Left ventricle myocardium inferior (tissue), 1 donor: Measurements from ENCODE around the gene MLIP. TPM values are rescaled to one million over a fixed set of nuclear protein-coding genes. Genes with fewer than 3 reads are reported as not detected.
A peak's percentile ranks its signal among the peaks of the same experiment; 100 is the strongest.
"Not testable (repeated sequence)": the region's sequence is repeated elsewhere in the genome, so short reads cannot be mapped to it uniquely, and the experiment has no call there.

Source experiments
- DNase-seq: peaks from one replicate; pipeline ENCODE4 v3.0.0-alpha.2; 2020
- H3K27ac ChIP-seq: fragments of 200-600 bp; replicated peaks from 2 replicates; pipeline ENCODE4 v1.8.0; 2021
- H3K27me3 ChIP-seq: fragments of 200-600 bp; 2 replicates; pipeline ENCODE4 v1.8.0; 2021; ENCODE audit warnings: low read depth
- H3K36me3 ChIP-seq: fragments of 200-600 bp; 2 replicates; pipeline ENCODE4 v1.8.0; 2021
- H3K4me1 ChIP-seq: fragments of 200-600 bp; 2 replicates; pipeline ENCODE4 v1.8.0; 2021
- H3K4me3 ChIP-seq: fragments of 200-600 bp; 2 replicates; pipeline ENCODE4 v1.8.0; 2021; ENCODE audit warnings: mild to moderate bottlenecking, moderate library complexity
- H3K9me3 ChIP-seq: fragments of 200-600 bp; replicated peaks from 2 replicates; pipeline ENCODE4 v1.8.0; 2021
- intact Hi-C: fragments of 100-400 bp; cut with micrococcal nuclease; formaldehyde crosslinking; loops from one replicate; pipeline ENCODE4 v1.11.0; 2022
- total RNA-seq: library from RNA; stranded (reverse); fragmentation: NEBNext Ultra II Directional; extraction: Animal tissue kit (Norgen Biotek cat#: 25700); gene quantifications from one replicate; pipeline ENCODE4 v1.2.1, GENCODE V29; 2021
- TF ChIP-seq, protein P1 (sequence below): fragments of 200-600 bp; IDR thresholded peaks from 2 replicates; pipeline ENCODE4 v1.8.0; 2021; ENCODE audit warnings: antibody characterized with exemption, mild to moderate bottlenecking, borderline replicate concordance
- donor health status: DM: no; HTN: yes; CAD: no; lungs with severe emphysema.

MLIP gene
- total RNA-seq, 1 donor from 2014 or later = 397 TPM

DNA sequence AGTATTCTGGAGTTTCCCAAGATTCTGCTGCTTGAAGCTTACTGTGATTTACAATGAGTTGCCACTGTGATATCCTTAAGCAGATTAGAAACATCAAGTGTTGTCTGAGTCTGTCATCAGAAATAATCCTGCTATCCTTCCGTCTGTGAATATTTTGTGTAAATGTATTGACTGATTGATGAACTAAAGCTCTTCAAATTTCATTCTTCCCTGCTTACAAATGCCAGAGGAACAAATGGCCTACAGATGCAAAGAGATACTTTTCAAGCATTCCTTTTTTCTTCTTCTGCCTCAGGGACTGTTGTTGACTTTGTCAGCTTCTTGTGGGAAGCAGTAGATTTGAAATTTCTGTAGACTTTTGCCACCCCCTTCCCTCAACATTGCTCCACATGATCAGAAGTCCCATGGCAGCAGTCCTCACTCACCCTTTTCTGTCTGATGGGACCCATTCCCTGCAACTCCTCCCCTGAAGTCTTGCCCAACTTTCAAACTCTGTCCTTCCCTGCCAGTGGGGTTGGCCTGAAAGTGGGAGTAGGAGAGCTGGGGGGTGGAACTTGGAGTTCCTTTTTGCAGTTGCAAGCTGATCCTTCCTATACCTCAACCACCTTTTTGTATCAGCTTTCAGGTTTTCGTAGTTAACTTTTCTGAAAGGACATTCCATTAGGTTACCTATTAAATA is 38.5 kb upstream of the MLIP start:
- Histone ChIP-seq H3K4me1 (peaks cover 78% of the 10 kb centered on the region), H3K9me3 (no peaks in the 10 kb centered on the region), H3K27me3 (no peaks in the 10 kb centered on the region), H3K27ac (peak overlapping the region; percentile 46), H3K4me3 (no peak overlapping the region), H3K36me3 (no peaks in the 10 kb centered on the region)
- intact Hi-C loops = no loop called here
- peak; percentile 18 for DNase-seq
- TF ChIP-seq, protein P1, sequence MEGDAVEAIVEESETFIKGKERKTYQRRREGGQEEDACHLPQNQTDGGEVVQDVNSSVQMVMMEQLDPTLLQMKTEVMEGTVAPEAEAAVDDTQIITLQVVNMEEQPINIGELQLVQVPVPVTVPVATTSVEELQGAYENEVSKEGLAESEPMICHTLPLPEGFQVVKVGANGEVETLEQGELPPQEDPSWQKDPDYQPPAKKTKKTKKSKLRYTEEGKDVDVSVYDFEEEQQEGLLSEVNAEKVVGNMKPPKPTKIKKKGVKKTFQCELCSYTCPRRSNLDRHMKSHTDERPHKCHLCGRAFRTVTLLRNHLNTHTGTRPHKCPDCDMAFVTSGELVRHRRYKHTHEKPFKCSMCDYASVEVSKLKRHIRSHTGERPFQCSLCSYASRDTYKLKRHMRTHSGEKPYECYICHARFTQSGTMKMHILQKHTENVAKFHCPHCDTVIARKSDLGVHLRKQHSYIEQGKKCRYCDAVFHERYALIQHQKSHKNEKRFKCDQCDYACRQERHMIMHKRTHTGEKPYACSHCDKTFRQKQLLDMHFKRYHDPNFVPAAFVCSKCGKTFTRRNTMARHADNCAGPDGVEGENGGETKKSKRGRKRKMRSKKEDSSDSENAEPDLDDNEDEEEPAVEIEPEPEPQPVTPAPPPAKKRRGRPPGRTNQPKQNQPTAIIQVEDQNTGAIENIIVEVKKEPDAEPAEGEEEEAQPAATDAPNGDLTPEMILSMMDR = no peak

DNA sequence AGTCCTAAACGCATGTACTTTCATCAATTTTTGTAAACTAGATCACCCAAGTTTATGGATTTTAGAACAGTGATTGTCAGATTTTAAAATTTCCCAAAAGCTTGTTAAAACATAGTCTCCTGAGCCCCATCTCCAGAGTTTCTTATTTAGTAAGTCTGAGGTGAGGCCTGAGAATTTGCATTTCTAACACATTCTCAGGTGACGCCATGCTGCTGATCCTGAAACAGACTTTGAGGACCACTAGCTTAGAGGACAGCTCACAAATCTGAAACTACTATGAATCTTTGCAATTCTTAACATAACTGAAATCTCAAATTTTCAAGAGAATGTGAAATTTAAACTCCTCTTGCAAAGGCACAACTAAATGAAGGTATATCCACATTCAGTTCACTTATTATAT is 37.8 kb upstream of the MLIP start:
- DNase-seq = no peak
- Histone ChIP-seq H3K36me3 (no peaks in the 10 kb centered on the region), H3K4me1 (peaks cover 85% of the 10 kb centered on the region), H3K27me3 (no peaks in the 10 kb centered on the region), H3K9me3 (no peaks in the 10 kb centered on the region), H3K27ac (peak overlapping the region; percentile 46), H3K4me3 (no peak overlapping the region)
- TF ChIP-seq, protein P1 = no peak
- intact Hi-C loops = no loop called here

DNA sequence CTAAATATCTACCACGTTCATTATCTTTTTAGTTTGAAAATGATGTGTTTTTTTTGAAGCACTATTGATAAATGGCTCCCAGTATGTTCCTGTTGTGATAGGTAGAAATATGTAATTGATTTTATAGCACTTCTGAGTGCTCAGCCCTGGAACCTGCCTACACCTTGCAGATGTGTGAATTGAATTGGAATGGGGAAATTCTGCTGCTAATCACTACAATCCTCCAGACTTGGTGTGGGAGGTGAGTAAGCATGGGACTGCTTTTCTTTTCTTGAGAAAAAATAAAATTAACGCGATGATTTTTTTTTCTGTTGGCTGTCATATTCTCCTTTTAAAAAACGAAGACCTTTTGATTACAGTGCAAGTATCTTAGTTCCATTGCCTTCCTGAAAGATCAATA is 37.1 kb upstream of the MLIP start:
- Histone ChIP-seq H3K27ac (peak overlapping the region; percentile 46), H3K4me1 (peaks cover 90% of the 10 kb centered on the region)

DNA sequence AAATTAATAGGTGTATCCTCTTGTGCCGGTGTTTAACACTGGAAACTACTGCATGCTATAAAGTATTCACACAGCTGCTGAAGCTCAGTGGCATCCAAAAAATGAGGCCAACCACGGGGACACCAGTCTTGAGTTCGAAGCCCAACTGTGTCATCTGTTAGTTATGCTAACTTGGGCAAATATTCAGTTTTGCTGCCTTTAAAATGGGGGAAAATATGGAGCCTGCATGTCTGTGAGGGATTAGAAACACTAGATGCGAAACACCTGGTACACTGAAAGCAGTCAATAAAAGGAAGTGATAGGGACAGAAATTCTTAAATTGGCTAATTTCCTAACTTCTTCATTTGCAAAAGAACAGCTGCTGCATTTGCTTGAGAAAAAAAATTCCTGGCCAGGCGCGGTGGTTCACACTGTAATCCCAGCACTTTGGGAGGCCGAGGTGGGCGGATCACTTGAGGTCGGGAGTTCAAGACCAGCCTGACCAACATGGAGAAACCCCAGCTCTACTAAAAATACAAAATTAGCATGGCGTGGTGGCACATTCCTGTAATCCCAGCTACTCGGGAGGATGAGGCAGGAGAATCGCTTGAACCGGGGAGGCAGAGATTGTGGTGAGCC is 36.6 kb upstream of the MLIP start:
- peak overlapping the region; percentile 46 for H3K27ac ChIP-seq
- no peaks in the 10 kb centered on the region for H3K9me3 ChIP-seq
- no peaks in the 10 kb centered on the region for H3K27me3 ChIP-seq
- no peak overlapping the region for H3K4me3 ChIP-seq
- peaks cover 96% of the 10 kb centered on the region for H3K4me1 ChIP-seq
- TF ChIP-seq, protein P1 = no peak
- H3K36me3 ChIP-seq = no peaks in the 10 kb centered on the region
- DNase-seq = peak; percentile 27
- intact Hi-C loops = no loop called here

More for the DNA sequence above, 37.1 kb upstream of the MLIP start:
- Histone ChIP-seq H3K36me3 (no peaks in the 10 kb centered on the region), H3K4me3 (no peak overlapping the region), H3K27me3 (no peaks in the 10 kb centered on the region), H3K9me3 (no peaks in the 10 kb centered on the region)
- TF ChIP-seq, protein P1 = no peak
- intact Hi-C loops = no loop called here
- no peak for DNase-seq

DNA sequence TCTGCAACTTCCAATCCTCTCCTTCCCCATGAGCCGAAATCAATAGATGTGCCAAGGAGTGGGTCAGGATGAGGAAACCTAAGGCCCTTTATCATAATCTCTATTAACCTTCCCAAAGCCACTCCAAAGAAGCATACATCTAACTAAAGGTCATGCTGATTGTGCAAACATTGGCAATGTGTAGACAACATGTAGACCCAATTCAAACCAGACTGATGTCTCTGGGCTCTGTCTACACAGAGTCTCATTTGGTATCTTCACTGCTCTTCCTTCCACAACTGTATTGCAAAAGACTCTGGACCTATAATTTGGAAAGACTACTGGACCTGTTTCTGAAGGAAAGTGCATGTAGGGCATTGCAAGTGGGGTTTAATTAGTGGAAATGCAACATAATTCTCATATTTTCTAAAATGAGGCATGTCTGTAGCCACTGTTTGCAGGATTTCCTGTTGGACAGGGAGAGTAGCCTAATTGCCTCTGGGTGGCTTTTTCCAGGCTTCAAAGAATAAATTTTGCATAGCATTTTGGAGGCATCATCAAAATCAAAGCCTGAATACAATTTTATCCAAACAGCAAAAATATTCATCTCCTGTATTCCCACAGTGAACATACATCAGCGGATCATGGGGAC is 35.0 kb upstream of the MLIP start:
- Histone ChIP-seq H3K27ac (peak overlapping the region; percentile 13), H3K27me3 (no peaks in the 10 kb centered on the region), H3K4me3 (no peak overlapping the region), H3K9me3 (no peaks in the 10 kb centered on the region), H3K36me3 (no peaks in the 10 kb centered on the region), H3K4me1 (peaks cover 85% of the 10 kb centered on the region)
- intact Hi-C loops = no loop called here
- no peak for DNase-seq
- TF ChIP-seq, protein P1 = no peak

DNA sequence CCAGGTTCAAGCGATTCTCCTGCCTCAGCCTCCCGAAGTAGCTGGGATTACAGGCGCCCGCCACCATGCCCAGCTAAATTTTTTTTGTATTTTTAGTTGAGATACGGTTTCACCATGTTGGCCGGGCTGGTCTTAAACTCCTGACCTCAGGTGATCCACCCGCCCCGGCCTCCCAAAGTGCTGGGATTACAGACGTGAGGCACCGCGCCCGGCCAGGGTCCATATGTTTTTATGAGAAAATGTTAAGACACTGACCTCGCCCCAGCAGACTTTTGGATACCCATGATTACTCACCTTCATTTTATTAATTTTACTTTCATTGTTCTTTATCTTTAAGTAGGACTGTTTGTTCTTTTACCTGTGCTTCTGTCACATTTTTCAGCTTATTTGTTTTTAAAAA is 29.7 kb upstream of the MLIP start:
- DNase-seq, H3K27me3 ChIP-seq, H3K27ac ChIP-seq, intact Hi-C loops, H3K36me3 ChIP-seq, H3K4me3 ChIP-seq, H3K9me3 ChIP-seq: not testable (repeated sequence)
- peaks cover 78% of the 10 kb centered on the region for H3K4me1 ChIP-seq
